Measurements from ENCODE around the gene NAPB.

DNA sequence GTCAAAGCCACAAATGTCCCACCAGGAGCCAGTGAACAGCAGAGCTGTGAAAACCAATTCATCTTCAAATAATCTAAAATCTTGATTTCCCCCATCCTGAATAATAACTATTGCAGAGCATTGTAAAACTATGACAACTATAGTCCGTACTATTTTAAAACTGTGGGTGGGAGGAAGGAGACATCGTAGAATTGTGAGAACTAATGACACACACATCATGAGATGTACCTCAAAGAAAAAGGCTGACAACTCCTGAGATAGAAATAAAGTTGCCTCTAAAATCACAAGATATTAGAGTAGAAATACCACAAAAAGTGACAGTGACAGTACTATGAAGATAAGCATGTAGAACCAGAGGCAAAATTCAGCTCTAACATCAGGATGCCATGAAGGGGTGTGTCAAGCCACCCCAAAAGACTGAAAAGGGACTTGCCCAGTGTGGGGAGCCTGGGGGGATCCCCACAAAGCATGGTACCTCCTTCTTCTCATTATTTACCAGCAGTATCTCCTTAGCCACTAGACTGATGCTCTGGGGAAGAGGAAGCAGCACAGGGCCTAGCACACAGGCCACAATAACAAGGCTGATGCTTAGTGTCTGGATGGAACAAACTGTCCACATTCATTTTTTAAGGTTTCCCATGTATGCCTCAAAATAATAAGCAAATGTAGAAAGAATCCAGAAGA is 13.4 kb downstream of the NAPB start:
- TF ChIP-seq, protein P1, sequence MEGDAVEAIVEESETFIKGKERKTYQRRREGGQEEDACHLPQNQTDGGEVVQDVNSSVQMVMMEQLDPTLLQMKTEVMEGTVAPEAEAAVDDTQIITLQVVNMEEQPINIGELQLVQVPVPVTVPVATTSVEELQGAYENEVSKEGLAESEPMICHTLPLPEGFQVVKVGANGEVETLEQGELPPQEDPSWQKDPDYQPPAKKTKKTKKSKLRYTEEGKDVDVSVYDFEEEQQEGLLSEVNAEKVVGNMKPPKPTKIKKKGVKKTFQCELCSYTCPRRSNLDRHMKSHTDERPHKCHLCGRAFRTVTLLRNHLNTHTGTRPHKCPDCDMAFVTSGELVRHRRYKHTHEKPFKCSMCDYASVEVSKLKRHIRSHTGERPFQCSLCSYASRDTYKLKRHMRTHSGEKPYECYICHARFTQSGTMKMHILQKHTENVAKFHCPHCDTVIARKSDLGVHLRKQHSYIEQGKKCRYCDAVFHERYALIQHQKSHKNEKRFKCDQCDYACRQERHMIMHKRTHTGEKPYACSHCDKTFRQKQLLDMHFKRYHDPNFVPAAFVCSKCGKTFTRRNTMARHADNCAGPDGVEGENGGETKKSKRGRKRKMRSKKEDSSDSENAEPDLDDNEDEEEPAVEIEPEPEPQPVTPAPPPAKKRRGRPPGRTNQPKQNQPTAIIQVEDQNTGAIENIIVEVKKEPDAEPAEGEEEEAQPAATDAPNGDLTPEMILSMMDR (IDR thresholded peaks at IDR 0.05; ENCODE audit: low read length): no peak
- no peak for TF ChIP-seq EZH2 (IDR thresholded peaks at IDR 0.05; ENCODE audit: borderline replicate concordance, low read length)
